SU-DHL-6 (cell line): ENCODE results near the gene NCMAP.

ENCODE experiments used
- EZH2phosphoT487 ChIP-seq: fragments of 200-600 bp; sonication (generic), shearing (Covaris generic); conservative IDR thresholded peaks from 2 replicates; pipeline ENCODE4 v1.6.1; 2018; ENCODE audit warnings: mild to moderate bottlenecking, antibody characterized with exemption, low read length, moderate library complexity, mixed read lengths
- TF ChIP-seq, protein P1 (sequence below): fragments of 200-600 bp; sonication (generic); IDR thresholded peaks from one replicate; pipeline ENCODE4 v1.5.1; 2017; ENCODE audit warnings: antibody characterized with exemption, mild to moderate bottlenecking, low read length, moderate library complexity; ENCODE audit not compliant: insufficient read depth, poor library complexity, severe bottlenecking

DNA sequence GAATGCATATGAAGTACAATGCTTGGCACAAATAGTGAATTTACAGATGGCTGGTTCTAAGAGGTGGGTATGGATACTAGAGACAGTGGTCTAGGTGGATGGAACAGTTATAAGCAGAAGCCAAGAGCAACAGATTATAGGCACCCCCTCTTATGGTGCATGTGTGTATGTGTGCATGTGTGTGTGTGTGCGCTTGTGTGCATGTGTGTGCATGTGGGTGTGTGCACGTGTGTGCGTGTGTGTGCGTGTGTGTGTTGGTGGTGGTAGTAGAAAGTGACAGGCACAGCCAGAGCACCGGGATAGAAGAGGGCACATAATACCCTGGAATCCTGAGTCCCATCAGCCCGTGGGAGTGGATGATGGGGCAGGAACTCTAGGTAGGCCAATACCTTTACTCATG is 1.3 kb downstream of the NCMAP start:
- TF ChIP-seq, protein P1, sequence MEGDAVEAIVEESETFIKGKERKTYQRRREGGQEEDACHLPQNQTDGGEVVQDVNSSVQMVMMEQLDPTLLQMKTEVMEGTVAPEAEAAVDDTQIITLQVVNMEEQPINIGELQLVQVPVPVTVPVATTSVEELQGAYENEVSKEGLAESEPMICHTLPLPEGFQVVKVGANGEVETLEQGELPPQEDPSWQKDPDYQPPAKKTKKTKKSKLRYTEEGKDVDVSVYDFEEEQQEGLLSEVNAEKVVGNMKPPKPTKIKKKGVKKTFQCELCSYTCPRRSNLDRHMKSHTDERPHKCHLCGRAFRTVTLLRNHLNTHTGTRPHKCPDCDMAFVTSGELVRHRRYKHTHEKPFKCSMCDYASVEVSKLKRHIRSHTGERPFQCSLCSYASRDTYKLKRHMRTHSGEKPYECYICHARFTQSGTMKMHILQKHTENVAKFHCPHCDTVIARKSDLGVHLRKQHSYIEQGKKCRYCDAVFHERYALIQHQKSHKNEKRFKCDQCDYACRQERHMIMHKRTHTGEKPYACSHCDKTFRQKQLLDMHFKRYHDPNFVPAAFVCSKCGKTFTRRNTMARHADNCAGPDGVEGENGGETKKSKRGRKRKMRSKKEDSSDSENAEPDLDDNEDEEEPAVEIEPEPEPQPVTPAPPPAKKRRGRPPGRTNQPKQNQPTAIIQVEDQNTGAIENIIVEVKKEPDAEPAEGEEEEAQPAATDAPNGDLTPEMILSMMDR, result no peak
- no peak for TF ChIP-seq EZH2phosphoT487
